Tibial nerve (tissue), 4 donors: ENCODE data around the gene RPL41. TPM values are rescaled to one million over a fixed set of nuclear protein-coding genes. Genes with fewer than 3 reads are reported as not detected.

Source experiments
- DNase-seq, 2 donors: peaks; one replicate each; pipeline ENCODE4 v3.0.0-alpha.2; 2019; ENCODE audit warnings: low spot score in 2 of 2
- H3K27ac ChIP-seq, 4 donors: fragments of 200-600 bp; sonication (generic) in 3 of 4; one replicate each; pipeline ENCODE4 v1.5.1; 2017 to 2019; ENCODE audit warnings: mild to moderate bottlenecking in 1 of 4
- H3K27me3 ChIP-seq, 2 donors: fragments of 200-600 bp; sonication (generic) in 1 of 2; one replicate each; pipeline versions ENCODE4 v1.5.1 to v1.6.0; 2017 to 2019
- H3K36me3 ChIP-seq, 3 donors: fragments of 200-600 bp; sonication (generic); one replicate each; pipeline ENCODE4 v1.5.1; 2018 to 2019
- H3K4me1 ChIP-seq, 4 donors: fragments of 200-600 bp; sonication (generic) in 3 of 4; one replicate each; pipeline ENCODE4 v1.5.1; 2017 to 2019
- H3K4me3 ChIP-seq, 4 donors: fragments of 200-600 bp; sonication (generic) in 3 of 4; one replicate each; pipeline ENCODE4 v1.5.1; 2017 to 2019; ENCODE audit warnings: mild to moderate bottlenecking in 1 of 4, moderate library complexity in 1 of 4
- H3K9me3 ChIP-seq, 4 donors: fragments of 200-600 bp; sonication (generic) in 3 of 4; one replicate each; pipeline ENCODE4 v1.5.1; 2017 to 2019
- EP300 ChIP-seq, 2 donors: sonication (generic); formaldehyde crosslinking; IDR thresholded peaks; one replicate each; pipeline ENCODE4 v1.6.1; 2017; ENCODE audit warnings: antibody characterized with exemption in 2 of 2, mild to moderate bottlenecking in 1 of 2
- POLR2A ChIP-seq, 2 donors: fragments of 450-650 bp; IDR thresholded peaks; one replicate each; pipeline ENCODE4 v1.6.1; 2017; ENCODE audit warnings: antibody characterized with exemption in 2 of 2, mild to moderate bottlenecking in 2 of 2, moderate library complexity in 2 of 2
- WGBS, 2 donors: methylation state at CpG; one replicate each; pipeline ENCODE4 v1.1.5; 2018; 5-methylcytosine and 5-hydroxymethylcytosine counted together
- total RNA-seq, 4 donors: library from RNA; depleted of rRNA; stranded (reverse); fragments of >200 nt; gene quantifications; one replicate each; pipeline ENCODE4 v1.1.0, GENCODE V29; 2016
- TF ChIP-seq, protein P1 (sequence below), 5 experiments: fragments of 200-600 bp in 3 of 5; fragments of 450-650 bp in 2 of 5; sonication (generic) in 3 of 5; IDR thresholded peaks; one replicate each; pipeline ENCODE4 v1.5.1; 2016 to 2019; ENCODE audit warnings: antibody characterized with exemption in 5 of 5, mild to moderate bottlenecking in 3 of 5, moderate library complexity in 2 of 5

Gene RPL41
- total RNA-seq, 4 donors from 2014 or later = 2,638 to 4,802 (median 2,805) TPM

GRCh38 chr12:56078931-56079722 lies 37.3 kb upstream of the RPL41 start:
- H3K4me1 ChIP-seq = peaks cover 0 to 26% (median 10%) of the 10 kb centered on the region in 4 donors
- peak overlapping the region; percentile 62 to 70 (median 66) for H3K4me3 ChIP-seq
- TF ChIP-seq, protein P1, sequence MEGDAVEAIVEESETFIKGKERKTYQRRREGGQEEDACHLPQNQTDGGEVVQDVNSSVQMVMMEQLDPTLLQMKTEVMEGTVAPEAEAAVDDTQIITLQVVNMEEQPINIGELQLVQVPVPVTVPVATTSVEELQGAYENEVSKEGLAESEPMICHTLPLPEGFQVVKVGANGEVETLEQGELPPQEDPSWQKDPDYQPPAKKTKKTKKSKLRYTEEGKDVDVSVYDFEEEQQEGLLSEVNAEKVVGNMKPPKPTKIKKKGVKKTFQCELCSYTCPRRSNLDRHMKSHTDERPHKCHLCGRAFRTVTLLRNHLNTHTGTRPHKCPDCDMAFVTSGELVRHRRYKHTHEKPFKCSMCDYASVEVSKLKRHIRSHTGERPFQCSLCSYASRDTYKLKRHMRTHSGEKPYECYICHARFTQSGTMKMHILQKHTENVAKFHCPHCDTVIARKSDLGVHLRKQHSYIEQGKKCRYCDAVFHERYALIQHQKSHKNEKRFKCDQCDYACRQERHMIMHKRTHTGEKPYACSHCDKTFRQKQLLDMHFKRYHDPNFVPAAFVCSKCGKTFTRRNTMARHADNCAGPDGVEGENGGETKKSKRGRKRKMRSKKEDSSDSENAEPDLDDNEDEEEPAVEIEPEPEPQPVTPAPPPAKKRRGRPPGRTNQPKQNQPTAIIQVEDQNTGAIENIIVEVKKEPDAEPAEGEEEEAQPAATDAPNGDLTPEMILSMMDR (IDR thresholded peaks at IDR 0.05) = peak; percentile 46 to 87 (median 80)
- TF ChIP-seq POLR2A (IDR thresholded peaks at IDR 0.05) = no peak
- peak; percentile 10 to 78 for TF ChIP-seq EP300 (IDR thresholded peaks at IDR 0.05)
- no peaks in the 10 kb centered on the region for H3K27me3 ChIP-seq
- DNase-seq = peak; percentile 72 to 73
- H3K27ac ChIP-seq = peak overlapping the region; percentile 43 to 95 (median 93)
- H3K9me3 ChIP-seq = no peaks in the 10 kb centered on the region
- 2% methylated on average over 26 to 44 of the region's 50 CpGs for WGBS, 2 donors
- H3K36me3 ChIP-seq = no peaks in the 10 kb centered on the region

DNA sequence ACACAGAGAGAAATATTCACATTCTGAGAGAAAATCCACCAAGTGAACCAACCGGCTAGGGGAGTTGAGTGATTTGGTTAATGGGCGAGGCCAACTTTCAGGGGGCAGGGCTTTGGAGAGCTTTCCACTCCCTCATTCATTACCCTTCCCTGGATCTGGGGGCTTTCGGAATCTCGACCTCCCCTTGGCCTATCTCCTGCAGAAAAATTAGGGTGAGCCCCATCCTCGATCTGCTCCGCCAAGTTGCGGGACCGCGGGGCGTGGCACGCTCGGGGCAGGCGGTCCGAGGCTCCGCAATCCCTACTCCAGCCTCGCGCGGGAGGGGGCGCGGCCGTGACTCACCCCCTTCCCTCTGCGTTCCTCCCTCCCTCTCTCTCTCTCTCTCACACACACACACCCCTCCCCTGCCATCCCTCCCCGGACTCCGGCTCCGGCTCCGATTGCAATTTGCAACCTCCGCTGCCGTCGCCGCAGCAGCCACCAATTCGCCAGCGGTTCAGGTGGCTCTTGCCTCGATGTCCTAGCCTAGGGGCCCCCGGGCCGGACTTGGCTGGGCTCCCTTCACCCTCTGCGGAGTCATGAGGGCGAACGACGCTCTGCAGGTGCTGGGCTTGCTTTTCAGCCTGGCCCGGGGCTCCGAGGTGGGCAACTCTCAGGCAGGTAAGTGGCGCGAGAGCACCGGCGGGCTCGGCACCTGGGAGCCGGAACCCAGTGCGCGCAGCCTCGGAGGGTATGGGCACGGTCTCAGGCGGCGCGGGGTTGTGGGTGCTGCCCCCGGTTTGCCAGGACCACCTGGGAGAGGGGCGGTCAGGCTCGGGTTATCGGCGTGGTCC lies 36.5 kb upstream of the RPL41 start, which contains the start of gene ERBB3:
Gene ERBB3, plus strand, starts transcription at position 443 of the 833 bp plus-strand sequence. Its CDS starts 136 bp downstream, at position 579.
- H3K27ac ChIP-seq = peak within 1 kb of the TSS; percentile 43 to 95 (median 93)
- no peaks in the 10 kb centered on the region for H3K27me3 ChIP-seq
- TF ChIP-seq, protein P1 (IDR thresholded peaks at IDR 0.05) = peak in 1 of 5 experiments; percentile 23
- TF ChIP-seq POLR2A (IDR thresholded peaks at IDR 0.05) (peak in 1 of 2 donors; percentile 49), EP300 (IDR thresholded peaks at IDR 0.05) (peak in 1 of 2 donors; percentile 91)
- no peaks in the 10 kb centered on the region for H3K9me3 ChIP-seq
- peak within 1 kb of the TSS; percentile 62 to 70 (median 66) for H3K4me3 ChIP-seq
- WGBS, 2 donors = 1% methylated on average over 54 to 56 of the region's 59 CpGs
- H3K4me1 ChIP-seq = peaks cover 0 to 33% (median 13%) of the 10 kb centered on the region in 4 donors
- DNase-seq = peak; percentile 36 to 41
- no peaks in the 10 kb centered on the region for H3K36me3 ChIP-seq

GRCh38 chr12:56080556-56081138 lies 35.8 kb upstream of the RPL41 start:
- Histone ChIP-seq H3K4me1 (peaks cover 0 to 39% (median 16%) of the 10 kb centered on the region in 4 donors), H3K4me3 (peak overlapping the region; percentile 62 to 70 (median 66)), H3K36me3 (no peaks in the 10 kb centered on the region), H3K27ac (peak overlapping the region; percentile 43 to 95 (median 93)), H3K27me3 (no peaks in the 10 kb centered on the region), H3K9me3 (no peaks in the 10 kb centered on the region)
- 16 to 23% methylated on average over 14 of the region's 20 CpGs for WGBS, 2 donors
- no peak for DNase-seq
- TF ChIP-seq EP300 (IDR thresholded peaks at IDR 0.05) (no peak), POLR2A (IDR thresholded peaks at IDR 0.05) (no peak)
- TF ChIP-seq, protein P1 (IDR thresholded peaks at IDR 0.05) = no peak

- Histone ChIP-seq H3K9me3 (no peaks in the 10 kb centered on the region), H3K27me3 (no peaks in the 10 kb centered on the region), H3K36me3 (no peaks in the 10 kb centered on the region), H3K4me3 (peak overlapping the region; percentile 62 to 70 (median 66)), H3K4me1 (peaks cover 0 to 47% (median 18%) of the 10 kb centered on the region in 4 donors), H3K27ac (peak overlapping the region; percentile 43 to 95 (median 93))
- DNase-seq = no peak
- WGBS, 2 donors = 33 to 37% methylated on average over 6 of the region's 6 CpGs
- TF ChIP-seq EP300 (IDR thresholded peaks at IDR 0.05) (peak in 1 of 2 donors; percentile 44), POLR2A (IDR thresholded peaks at IDR 0.05) (peak in 1 of 2 donors; percentile 20)
- TF ChIP-seq, protein P1 (IDR thresholded peaks at IDR 0.05) = no peak
Measured at GRCh38 chr12:56081393-56082347, 34.8 kb upstream of the RPL41 start.
